Osteocyte (in vitro differentiated cells): Measurements from ENCODE around the gene AP1S2. TPM values are rescaled to one million over a fixed set of nuclear protein-coding genes. Genes with fewer than 3 reads are reported as not detected.

ENCODE experiments used
- DNase-seq: peaks from one replicate; pipeline ENCODE4 v3.0.0; 2021; ENCODE audit warnings: mixed read lengths; ENCODE audit not compliant: unreplicated experiment; ENCODE audit errors: extremely low spot score
- H3K27ac Mint-ChIP-seq: one replicate; pipeline ENCODE4 v1.8.0; 2021; ENCODE audit warnings: mild to moderate bottlenecking, mixed read lengths; ENCODE audit not compliant: unreplicated experiment
- H3K27me3 Mint-ChIP-seq: one replicate; pipeline ENCODE4 v1.8.0; 2021; ENCODE audit warnings: mixed read lengths; ENCODE audit not compliant: unreplicated experiment
- H3K36me3 Mint-ChIP-seq: one replicate; pipeline ENCODE4 v1.8.0; 2021; ENCODE audit warnings: mixed read lengths; ENCODE audit not compliant: unreplicated experiment
- H3K4me1 Mint-ChIP-seq: one replicate; pipeline ENCODE4 v1.8.0; 2021; ENCODE audit warnings: mixed read lengths; ENCODE audit not compliant: unreplicated experiment
- H3K4me3 Mint-ChIP-seq: one replicate; pipeline ENCODE4 v1.8.0; 2021; ENCODE audit warnings: mild to moderate bottlenecking, moderate library complexity, mixed read lengths; ENCODE audit not compliant: unreplicated experiment
- H3K9me3 Mint-ChIP-seq: one replicate; pipeline ENCODE4 v1.8.0; 2021; ENCODE audit warnings: mixed read lengths; ENCODE audit not compliant: unreplicated experiment
- long read RNA-seq: library from polyadenylated mRNA; unstranded; transcript quantifications from one replicate; pipeline ENCODE4 v2.0.0, GENCODE V29; 2021
- total RNA-seq: library from RNA; stranded (reverse); gene quantifications from 2 replicates; pipeline ENCODE4 v1.2.1, GENCODE V29; 2021
- TF ChIP-seq, protein P1 (sequence below): fragments of 200-600 bp; sonication (generic); IDR thresholded peaks from 2 replicates; pipeline ENCODE4 v1.5.0; 2021; ENCODE audit warnings: antibody characterized with exemption, mild to moderate bottlenecking, moderate library complexity

AP1S2 gene
- 79.7 and 92.6 TPM in 2 replicates for total RNA-seq
- long read RNA-seq, transcript AP1S2-201 (5 exons, 2,237 nt): major isoform, 751 of 830 reads
- long read RNA-seq, partial matches to known transcripts: 37 of 830 reads
- long read RNA-seq, other reads (novel, unspliced or antisense): 42 of 830 reads

DNA sequence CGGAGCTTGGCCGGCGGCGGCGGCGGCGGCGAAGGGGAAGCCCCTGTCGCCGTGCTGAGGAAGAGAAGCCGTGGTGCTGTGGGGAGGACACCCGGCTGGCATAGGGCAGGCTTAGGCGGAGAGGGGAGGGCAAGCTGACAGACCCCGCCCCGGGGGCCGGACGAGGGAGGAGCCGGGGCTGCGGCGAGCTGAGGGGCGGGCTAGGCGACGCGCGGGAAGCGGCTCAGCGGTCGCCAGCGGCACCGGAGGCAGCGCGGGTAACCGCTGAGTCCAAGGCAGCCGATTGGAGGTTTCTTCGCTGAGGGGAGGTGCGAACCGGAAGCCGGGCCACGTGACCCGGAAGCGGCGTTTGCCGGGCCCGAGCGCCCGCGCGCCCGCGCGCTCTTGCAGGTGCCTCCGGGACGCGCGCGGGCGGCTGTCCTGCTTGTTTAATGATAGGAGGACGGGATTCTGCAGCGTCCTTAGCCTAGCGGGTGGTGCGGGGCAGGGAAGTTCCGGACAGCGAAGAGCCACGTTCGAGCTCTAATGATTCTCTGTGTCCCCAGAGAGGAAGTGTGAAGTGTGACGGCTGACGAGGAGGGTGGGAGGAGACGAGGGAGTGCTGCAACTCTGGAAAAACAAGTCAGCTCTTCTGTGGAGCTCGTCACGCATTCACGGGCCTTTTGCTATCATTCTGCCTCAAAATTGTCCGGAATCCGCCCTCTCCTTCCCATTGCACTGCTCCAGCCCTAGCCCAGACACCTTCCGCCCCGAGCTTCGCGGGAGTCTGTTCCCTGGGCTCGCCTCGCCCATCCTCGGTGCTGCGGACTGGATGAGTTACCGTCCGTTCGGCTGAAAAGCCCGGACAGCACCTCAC lies at the start of gene AP1S2:
Gene AP1S2 (minus strand): TSS at position 102 of the 856 bp plus-strand sequence. CDS start 2,289 bp downstream, outside the sequence.
- H3K9me3 Mint-ChIP-seq: no peaks in the 10 kb centered on the region
- peak; percentile 99 for DNase-seq
- peak within 1 kb of the TSS; percentile 94 for H3K4me3 Mint-ChIP-seq
- TF ChIP-seq, protein P1, sequence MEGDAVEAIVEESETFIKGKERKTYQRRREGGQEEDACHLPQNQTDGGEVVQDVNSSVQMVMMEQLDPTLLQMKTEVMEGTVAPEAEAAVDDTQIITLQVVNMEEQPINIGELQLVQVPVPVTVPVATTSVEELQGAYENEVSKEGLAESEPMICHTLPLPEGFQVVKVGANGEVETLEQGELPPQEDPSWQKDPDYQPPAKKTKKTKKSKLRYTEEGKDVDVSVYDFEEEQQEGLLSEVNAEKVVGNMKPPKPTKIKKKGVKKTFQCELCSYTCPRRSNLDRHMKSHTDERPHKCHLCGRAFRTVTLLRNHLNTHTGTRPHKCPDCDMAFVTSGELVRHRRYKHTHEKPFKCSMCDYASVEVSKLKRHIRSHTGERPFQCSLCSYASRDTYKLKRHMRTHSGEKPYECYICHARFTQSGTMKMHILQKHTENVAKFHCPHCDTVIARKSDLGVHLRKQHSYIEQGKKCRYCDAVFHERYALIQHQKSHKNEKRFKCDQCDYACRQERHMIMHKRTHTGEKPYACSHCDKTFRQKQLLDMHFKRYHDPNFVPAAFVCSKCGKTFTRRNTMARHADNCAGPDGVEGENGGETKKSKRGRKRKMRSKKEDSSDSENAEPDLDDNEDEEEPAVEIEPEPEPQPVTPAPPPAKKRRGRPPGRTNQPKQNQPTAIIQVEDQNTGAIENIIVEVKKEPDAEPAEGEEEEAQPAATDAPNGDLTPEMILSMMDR: no peak
- H3K36me3 Mint-ChIP-seq: peaks cover 13% of the 10 kb centered on the region
- H3K27ac Mint-ChIP-seq: peak within 1 kb of the TSS; percentile 95
- peaks cover 41% of the 10 kb centered on the region for H3K4me1 Mint-ChIP-seq
- H3K27me3 Mint-ChIP-seq: peaks cover 15% of the 10 kb centered on the region

DNA sequence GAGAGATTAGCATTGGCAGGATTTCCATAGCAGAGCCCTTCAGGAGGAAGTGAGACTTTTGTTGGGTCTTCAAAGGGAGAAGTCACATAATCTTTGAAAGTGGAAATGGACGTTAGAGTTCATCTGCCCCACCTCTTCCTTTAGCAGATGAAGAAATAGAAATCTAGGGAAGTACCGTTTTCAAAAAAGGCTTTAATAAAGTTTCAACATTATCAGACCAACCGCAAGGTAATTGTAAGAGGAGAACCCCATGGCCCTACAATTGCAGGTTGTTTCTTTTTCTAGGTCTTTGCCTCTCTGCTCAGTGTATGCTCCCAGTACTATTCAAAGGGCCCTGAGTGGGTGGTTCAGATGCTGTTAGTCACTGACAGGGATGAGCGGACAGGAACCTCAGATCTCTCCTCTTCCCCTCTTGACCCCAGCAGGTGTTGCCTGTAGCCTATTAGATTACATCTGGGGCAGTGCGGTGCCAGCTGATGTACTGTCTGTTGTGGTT lies 48.6 kb upstream of the AP1S2 start:
- Mint-ChIP-seq H3K4me3 (no peak overlapping the region), H3K27ac (no peak overlapping the region), H3K9me3 (no peaks in the 10 kb centered on the region), H3K36me3 (no peaks in the 10 kb centered on the region), H3K4me1 (no peaks in the 10 kb centered on the region), H3K27me3 (no peaks in the 10 kb centered on the region)
- TF ChIP-seq, protein P1: no peak
- DNase-seq: no peak

DNA sequence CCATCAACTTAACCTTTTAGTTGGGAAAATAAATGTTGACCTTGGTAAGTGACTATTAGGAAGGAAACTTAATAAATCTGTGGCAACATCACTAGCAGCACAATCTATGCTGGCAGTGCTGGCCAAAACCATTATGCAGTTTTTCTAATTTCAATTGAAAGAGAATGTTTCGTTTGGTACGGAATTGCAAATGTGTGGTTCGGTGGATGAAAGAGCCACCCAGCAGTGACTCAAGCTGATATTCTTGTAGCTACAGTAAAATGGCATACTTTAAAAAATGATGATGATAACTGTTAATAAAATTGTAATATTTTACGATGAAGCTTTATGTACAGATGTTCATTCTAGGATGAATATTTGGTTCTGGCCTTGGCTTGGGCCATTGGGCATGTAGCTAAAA lies 40.7 kb upstream of the AP1S2 start:
- Mint-ChIP-seq H3K9me3 (no peaks in the 10 kb centered on the region), H3K27ac (no peak overlapping the region), H3K4me1 (no peaks in the 10 kb centered on the region), H3K4me3 (no peak overlapping the region), H3K27me3 (peaks cover 17% of the 10 kb centered on the region), H3K36me3 (no peaks in the 10 kb centered on the region)
- no peak for DNase-seq
- TF ChIP-seq, protein P1: no peak

DNA sequence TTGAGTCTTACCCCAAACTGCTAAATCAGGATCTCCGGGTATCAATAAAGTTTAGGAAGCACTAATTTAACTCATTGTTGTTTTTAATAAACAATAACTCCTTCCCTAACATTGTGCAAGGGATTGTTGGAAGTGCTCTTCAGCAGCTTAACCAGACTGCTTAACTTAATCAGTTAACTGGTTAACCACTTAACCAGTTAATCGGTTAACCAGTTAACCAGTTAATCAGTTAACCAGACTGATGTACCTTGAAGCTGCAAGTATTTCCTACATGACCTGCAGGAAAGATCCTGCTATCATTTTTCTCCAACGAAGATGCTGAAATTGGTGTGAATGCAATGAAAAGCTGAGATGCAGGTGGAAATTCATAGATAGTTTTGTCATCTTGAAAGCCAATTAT lies 40.1 kb upstream of the AP1S2 start:
- peaks cover 17% of the 10 kb centered on the region for H3K27me3 Mint-ChIP-seq
- no peak overlapping the region for H3K4me3 Mint-ChIP-seq

More for the DNA sequence above, 40.1 kb upstream of the AP1S2 start:
- Mint-ChIP-seq H3K9me3 (no peaks in the 10 kb centered on the region), H3K36me3 (no peaks in the 10 kb centered on the region), H3K27ac (no peak overlapping the region), H3K4me1 (no peaks in the 10 kb centered on the region)
- TF ChIP-seq, protein P1: no peak
- no peak for DNase-seq
